NB4 (cell line): Measurements from ENCODE around the gene PRDM7.

ENCODE experiments used
- DNase-seq: peaks from one replicate; pipeline ENCODE4 v3.0.0; 2010; ENCODE audit warnings: low read depth
- H3K4me3 ChIP-seq: one replicate; pipeline ENCODE4 v1.5.1; 2011; ENCODE audit warnings: mild to moderate bottlenecking, low read depth, low read length, moderate library complexity
- MAX ChIP-seq: IDR thresholded peaks from 2 replicates; pipeline ENCODE4 v1.6.1; 2011; ENCODE audit warnings: low read depth, low read length
- MYC ChIP-seq: IDR thresholded peaks from 2 replicates; pipeline ENCODE4 v1.6.1; 2011; ENCODE audit warnings: low read depth, low read length
- POLR2A ChIP-seq: IDR thresholded peaks from 2 replicates; pipeline ENCODE4 v1.6.1; 2011; ENCODE audit warnings: mild to moderate bottlenecking; ENCODE audit not compliant: insufficient read length; ENCODE audit errors: extremely low read depth
- TF ChIP-seq, protein P1 (sequence below): IDR thresholded peaks from one replicate; pipeline ENCODE4 v1.5.1; 2012; ENCODE audit warnings: low read depth, low read length

Gene PRDM7

DNA sequence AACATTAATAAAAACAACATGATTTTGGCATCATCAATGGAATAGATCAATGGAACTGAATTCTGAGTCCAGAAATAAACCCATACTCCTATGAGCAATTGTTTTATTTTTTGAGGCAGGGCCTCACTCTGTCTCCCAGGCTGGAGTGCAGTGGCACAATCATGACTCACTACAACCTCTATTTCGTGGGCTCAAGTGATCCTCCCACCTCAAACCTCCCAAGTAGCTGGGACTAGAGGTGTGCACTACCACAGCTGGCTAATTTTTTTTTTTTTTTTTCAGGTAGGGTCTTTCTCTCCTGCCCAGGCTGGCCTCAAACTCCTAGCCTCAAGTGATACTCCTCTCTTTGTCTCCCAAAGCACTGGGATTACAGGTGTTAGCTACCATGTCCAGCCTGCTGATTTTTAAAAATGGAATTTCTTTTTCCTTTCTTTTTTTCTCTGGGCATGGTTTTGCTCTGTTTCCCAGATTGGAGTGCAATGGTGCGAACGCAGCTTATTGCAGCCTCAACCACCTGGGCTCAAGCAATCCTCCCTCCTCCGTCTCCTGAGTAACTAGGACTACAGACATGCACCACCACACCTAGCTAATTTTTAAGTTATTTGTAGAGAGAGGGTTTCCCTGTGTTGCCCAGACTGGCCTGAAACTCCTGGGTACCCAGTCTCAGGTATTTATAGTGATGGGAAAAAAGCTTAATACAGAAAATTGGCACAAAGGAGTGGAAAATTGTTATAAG lies 7.3 kb upstream of the PRDM7 start:
- TF ChIP-seq, protein P1, sequence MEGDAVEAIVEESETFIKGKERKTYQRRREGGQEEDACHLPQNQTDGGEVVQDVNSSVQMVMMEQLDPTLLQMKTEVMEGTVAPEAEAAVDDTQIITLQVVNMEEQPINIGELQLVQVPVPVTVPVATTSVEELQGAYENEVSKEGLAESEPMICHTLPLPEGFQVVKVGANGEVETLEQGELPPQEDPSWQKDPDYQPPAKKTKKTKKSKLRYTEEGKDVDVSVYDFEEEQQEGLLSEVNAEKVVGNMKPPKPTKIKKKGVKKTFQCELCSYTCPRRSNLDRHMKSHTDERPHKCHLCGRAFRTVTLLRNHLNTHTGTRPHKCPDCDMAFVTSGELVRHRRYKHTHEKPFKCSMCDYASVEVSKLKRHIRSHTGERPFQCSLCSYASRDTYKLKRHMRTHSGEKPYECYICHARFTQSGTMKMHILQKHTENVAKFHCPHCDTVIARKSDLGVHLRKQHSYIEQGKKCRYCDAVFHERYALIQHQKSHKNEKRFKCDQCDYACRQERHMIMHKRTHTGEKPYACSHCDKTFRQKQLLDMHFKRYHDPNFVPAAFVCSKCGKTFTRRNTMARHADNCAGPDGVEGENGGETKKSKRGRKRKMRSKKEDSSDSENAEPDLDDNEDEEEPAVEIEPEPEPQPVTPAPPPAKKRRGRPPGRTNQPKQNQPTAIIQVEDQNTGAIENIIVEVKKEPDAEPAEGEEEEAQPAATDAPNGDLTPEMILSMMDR = no peak
- TF ChIP-seq MAX (no peak), POLR2A (no peak), MYC (no peak)

GRCh38 chr16:90083139-90083538 lies 6.0 kb upstream of the PRDM7 start:
- DNase-seq = no peak
- TF ChIP-seq, protein P1 = no peak
- TF ChIP-seq MAX (no peak), POLR2A (no peak), MYC (no peak)
- no peak overlapping the region for H3K4me3 ChIP-seq

More for the DNA sequence above, 7.3 kb upstream of the PRDM7 start:
- peak; percentile 54 for DNase-seq
- no peak overlapping the region for H3K4me3 ChIP-seq

DNA sequence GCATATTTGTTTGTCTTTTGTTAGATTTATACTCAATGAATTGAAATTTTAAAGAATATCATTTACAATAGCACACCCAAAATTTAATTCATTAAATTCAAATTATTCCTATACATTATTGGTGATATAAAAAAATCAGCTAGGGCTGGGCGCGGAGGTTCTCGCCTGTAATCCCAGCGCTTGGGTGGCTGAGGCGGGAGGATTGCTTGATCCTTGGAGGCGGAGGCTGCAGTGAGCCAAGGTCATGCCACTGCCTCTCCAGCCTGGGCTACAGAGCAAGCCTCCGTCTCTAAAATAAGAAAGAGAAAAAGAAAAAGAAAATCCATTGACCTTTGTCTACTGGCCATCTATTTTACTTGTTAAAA lies 4.5 kb upstream of the PRDM7 start:
- no peak for DNase-seq
- H3K4me3 ChIP-seq = no peak overlapping the region
- no peak for TF ChIP-seq POLR2A

DNA sequence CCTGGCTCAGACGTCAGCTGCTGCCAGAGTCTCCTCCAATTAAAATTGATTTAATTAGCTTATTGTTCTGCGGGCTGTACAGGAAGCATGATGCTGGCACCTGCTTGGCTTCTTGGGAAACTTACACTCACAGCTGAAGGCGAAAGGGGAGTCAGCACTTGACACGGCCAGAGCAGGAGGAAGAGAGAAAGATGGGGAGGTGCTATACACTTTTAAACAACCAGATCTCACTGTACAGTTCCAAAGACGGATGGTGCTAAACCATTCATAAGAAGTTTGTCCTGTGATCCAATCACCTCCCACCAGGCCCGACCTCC lies 1.4 kb upstream of the PRDM7 start:
- TF ChIP-seq POLR2A (no peak), MAX (no peak)
- TF ChIP-seq, protein P1 = no peak
- peak overlapping the region; percentile 57 for H3K4me3 ChIP-seq
- peak; percentile 88 for DNase-seq

GRCh38 chr16:90077757-90078578 lies 837 bp upstream of the PRDM7 start:
- peak; percentile 86 for DNase-seq
- TF ChIP-seq, protein P1 = peak; percentile 11
- no peak for TF ChIP-seq MAX
- TF ChIP-seq MYC = no peak
- TF ChIP-seq POLR2A = peak; percentile 15
- H3K4me3 ChIP-seq = peak overlapping the region; percentile 57

DNA sequence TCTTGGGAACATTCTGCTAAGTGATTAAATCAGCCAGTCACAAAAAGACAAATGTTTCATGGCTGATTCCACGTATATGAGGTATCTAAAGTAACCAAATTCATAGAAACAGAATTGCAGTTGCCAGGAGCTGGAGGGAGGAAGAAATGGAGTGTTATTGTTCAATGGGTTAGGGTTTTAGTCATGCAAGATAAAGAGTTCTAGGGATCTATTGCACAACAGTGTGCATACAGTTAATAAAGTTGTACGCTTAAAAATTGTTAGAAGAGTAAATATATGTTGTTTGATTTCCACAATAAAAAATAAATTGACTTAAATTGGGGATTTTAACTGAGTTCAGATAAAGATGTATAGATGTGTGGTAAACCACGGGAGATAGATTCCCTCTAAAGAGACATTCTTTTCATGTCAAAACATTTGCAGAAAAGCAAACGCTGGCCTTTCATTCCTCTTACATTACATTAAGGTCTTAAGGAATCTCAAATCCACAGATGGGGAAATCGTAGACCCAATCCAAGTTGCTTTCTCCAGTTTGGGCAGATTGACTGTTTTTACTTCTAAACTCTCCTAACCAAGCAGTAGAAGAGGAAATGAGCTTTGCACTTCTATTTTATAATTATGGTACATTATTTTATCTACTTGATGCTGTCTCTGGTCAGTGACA lies 4.6 kb downstream of the PRDM7 start:
- peak; percentile 27 for DNase-seq
- H3K4me3 ChIP-seq = no peak overlapping the region
- TF ChIP-seq MAX = no peak
- TF ChIP-seq POLR2A = no peak
- TF ChIP-seq, protein P1 = no peak
- TF ChIP-seq MYC = no peak
